SJCRH30 (cell line): ENCODE results near the gene PCDHB13. TPM values are rescaled to one million over a fixed set of nuclear protein-coding genes. Genes with fewer than 3 reads are reported as not detected.

ENCODE experiments used
- total RNA-seq: library from RNA; depleted of rRNA; stranded (reverse); fragments of >200 nt; shearing (Covaris generic); gene quantifications from 2 replicates; pipeline ENCODE4 v1.2.3, GENCODE V29; 2014; rRNA removed

Gene PCDHB13
- total RNA-seq, 1 experiment from 2014 or later, result 3.2 TPM

Other genes starting within 250 kb of the PCDHB13 start
- 0.08 TPM in 1 of 2 replicates, not detected in the other for gene PCDHAC2, start 247.4 kb upstream of the PCDHB13 start, total RNA-seq
- not detected in 2 replicates for gene PCDHB1, start 162.5 kb upstream of the PCDHB13 start, total RNA-seq
- gene PCDHB2, start 119.3 kb upstream of the PCDHB13 start, total RNA-seq, result 24.4 and 24.6 TPM in 2 replicates
- gene PCDHB3, start 113.4 kb upstream of the PCDHB13 start, total RNA-seq, result 1.3 and 1.6 TPM in 2 replicates
- 0.25 and 0.42 TPM in 2 replicates for gene PCDHB4, start 92.1 kb upstream of the PCDHB13 start, total RNA-seq
- 20.4 and 23.8 TPM in 2 replicates for gene PCDHB5, start 78.7 kb upstream of the PCDHB13 start, total RNA-seq
- gene PCDHB6, start 63.9 kb upstream of the PCDHB13 start, total RNA-seq, result 0.15 and 0.26 TPM in 2 replicates
- 1.1 and 1.3 TPM in 2 replicates for gene PCDHB7, start 41.3 kb upstream of the PCDHB13 start, total RNA-seq
- 17.8 and 18.6 TPM in 2 replicates for gene PCDHB8, start 36.1 kb upstream of the PCDHB13 start, total RNA-seq
- gene PCDHB16, start 31.5 kb upstream of the PCDHB13 start, total RNA-seq, result 5.6 and 6.8 TPM in 2 replicates
- 4.9 and 5.1 TPM in 2 replicates for gene PCDHB9, start 26.8 kb upstream of the PCDHB13 start, total RNA-seq
- gene PCDHB10, start 21.6 kb upstream of the PCDHB13 start, total RNA-seq, result 9.7 and 9.8 TPM in 2 replicates
- 8.9 and 9.8 TPM in 2 replicates for gene PCDHB11, start 14.3 kb upstream of the PCDHB13 start, total RNA-seq
- gene PCDHB12, start 5.2 kb upstream of the PCDHB13 start, total RNA-seq, result 4.5 and 4.7 TPM in 2 replicates
- gene PCDHB14, start 9.4 kb downstream of the PCDHB13 start, total RNA-seq, result 10.9 and 11.2 TPM in 2 replicates
- gene PCDHB15, start 31.5 kb downstream of the PCDHB13 start, total RNA-seq, result 0.86 and 0.91 TPM in 2 replicates
- gene SLC25A2, start 90.1 kb downstream of the PCDHB13 start, total RNA-seq, result 0.08 TPM in 1 of 2 replicates, not detected in the other
- 115 and 130 TPM in 2 replicates for gene TAF7, start 106.9 kb downstream of the PCDHB13 start, total RNA-seq
- gene PCDHGA1, start 116.6 kb downstream of the PCDHB13 start, total RNA-seq, result 3.5 and 3.6 TPM in 2 replicates
- 0.71 and 1.0 TPM in 2 replicates for gene PCDHGA2, start 124.8 kb downstream of the PCDHB13 start, total RNA-seq
- gene PCDHGA3, start 129.9 kb downstream of the PCDHB13 start, total RNA-seq, result 0.56 and 0.67 TPM in 2 replicates
- gene PCDHGB1, start 136.2 kb downstream of the PCDHB13 start, total RNA-seq, result 21.1 and 23.4 TPM in 2 replicates
- gene PCDHGA4, start 141.1 kb downstream of the PCDHB13 start, total RNA-seq, result 12.9 and 14.7 TPM in 2 replicates
- 8.9 and 9.8 TPM in 2 replicates for gene PCDHGB2, start 146.1 kb downstream of the PCDHB13 start, total RNA-seq
- 4.7 and 6.9 TPM in 2 replicates for gene PCDHGA5, start 150.2 kb downstream of the PCDHB13 start, total RNA-seq
- 5.2 and 7.4 TPM in 2 replicates for gene PCDHGB3, start 156.3 kb downstream of the PCDHB13 start, total RNA-seq
- 4.9 and 5.8 TPM in 2 replicates for gene PCDHGA6, start 160.0 kb downstream of the PCDHB13 start, total RNA-seq
- 3.6 and 4.7 TPM in 2 replicates for gene PCDHGA7, start 168.8 kb downstream of the PCDHB13 start, total RNA-seq
- 1.7 and 3.1 TPM in 2 replicates for gene PCDHGB4, start 173.8 kb downstream of the PCDHB13 start, total RNA-seq
- 3.3 and 3.4 TPM in 2 replicates for gene PCDHGA8, start 178.7 kb downstream of the PCDHB13 start, total RNA-seq
- 1.6 and 2.2 TPM in 2 replicates for gene PCDHGB5, start 184.0 kb downstream of the PCDHB13 start, total RNA-seq
- 1.8 and 2.3 TPM in 2 replicates for gene PCDHGA9, start 188.9 kb downstream of the PCDHB13 start, total RNA-seq
- gene PCDHGB6, start 194.1 kb downstream of the PCDHB13 start, total RNA-seq, result 1.4 and 2.6 TPM in 2 replicates
- 1.3 and 1.6 TPM in 2 replicates for gene PCDHGA10, start 199.1 kb downstream of the PCDHB13 start, total RNA-seq
- gene PCDHGB7, start 203.8 kb downstream of the PCDHB13 start, total RNA-seq, result 0.91 and 1.8 TPM in 2 replicates
- 1.3 and 1.4 TPM in 2 replicates for gene PCDHGA11, start 207.1 kb downstream of the PCDHB13 start, total RNA-seq
- gene PCDHGA12, start 216.6 kb downstream of the PCDHB13 start, total RNA-seq, result 1.2 and 1.4 TPM in 2 replicates